ENCODE data around the gene VPS8. TPM values are rescaled to one million over a fixed set of nuclear protein-coding genes. Genes with fewer than 3 reads are reported as not detected.
"Not testable (repeated sequence)": the region's sequence is repeated elsewhere in the genome, so short reads cannot be mapped to it uniquely, and the experiment has no call there.

VPS8 gene
- total RNA-seq, 1 experiment from 2014 or later: 72.3 TPM

- CTCF ChIA-PET: no interaction called here
- intact Hi-C loops (cut with micrococcal nuclease; ENCODE audit: unreplicated experiment): no loop called here
- DNase-seq (ENCODE audit: low read depth, low spot score) (no peak), ATAC-seq (no peak)
- H3K9me3 ChIP-seq (ENCODE audit: control insufficient read depth, insufficient read depth, low read depth, low read length): peaks cover 10% of the 10 kb centered on the region; the same call in 1 of the 2 replicates
- H3K4me1 ChIP-seq (ENCODE audit: control insufficient read depth, insufficient read depth, low read length): no peaks in the 10 kb centered on the region
- H3K27me3 ChIP-seq (ENCODE audit: control insufficient read depth, insufficient read depth, low read length): no peaks in the 10 kb centered on the region
- no peak overlapping the region for H3K27ac ChIP-seq (ENCODE audit: low read length)
- H3K4me3 ChIP-seq (ENCODE audit: low read depth in 2 of 2, low read length in 2 of 2): no peak overlapping the region
- H3K36me3 ChIP-seq (ENCODE audit: control insufficient read depth, insufficient read depth, low read length): no peaks in the 10 kb centered on the region
- no TSS peak for BruUV-seq (replicated peaks)
- POLR2A ChIA-PET: no interaction called here
- in situ Hi-C loops (cut with HindIII; ENCODE audit: low pct_unique_long_range_greater_than_20kb, low sequenced_read_pairs): no loop called here
- TF ChIP-seq TCF7L2 (IDR thresholded peaks at IDR 0.05; ENCODE audit: low read depth, low read length) (no peak), CTCF (IDR thresholded peaks at IDR 0.05) (no peak), REST (IDR thresholded peaks at IDR 0.05; ENCODE audit: insufficient read depth in 1 of 2, low read depth in 2 of 2, low read length in 1 of 2) (no peak), POLR2AphosphoS5 (IDR thresholded peaks at IDR 0.05; ENCODE audit: low read depth, low read length) (no peak), SIN3A (IDR thresholded peaks at IDR 0.05; ENCODE audit: borderline replicate concordance, insufficient read depth, low read depth, low read length) (no peak)
These were observed 197.7 kb downstream of the VPS8 start for GRCh38 chr3:185009650-185010049.

- H3K36me3 ChIP-seq (ENCODE audit: control insufficient read depth, insufficient read depth, low read length); H3K4me3 ChIP-seq (ENCODE audit: low read depth in 2 of 2, low read length in 2 of 2); ATAC-seq; POLR2A ChIA-PET; CTCF ChIA-PET; H3K27me3 ChIP-seq (ENCODE audit: control insufficient read depth, insufficient read depth, low read length); DNase-seq (ENCODE audit: low read depth, low spot score); H3K9me3 ChIP-seq (ENCODE audit: control insufficient read depth, insufficient read depth, low read depth, low read length); in situ Hi-C loops (cut with HindIII; ENCODE audit: low pct_unique_long_range_greater_than_20kb, low sequenced_read_pairs); H3K27ac ChIP-seq (ENCODE audit: low read length); H3K4me1 ChIP-seq (ENCODE audit: control insufficient read depth, insufficient read depth, low read length); BruUV-seq (replicated peaks); intact Hi-C loops (cut with micrococcal nuclease; ENCODE audit: unreplicated experiment): not testable (repeated sequence)
These were observed 205.6 kb downstream of the VPS8 start for GRCh38 chr3:185017584-185017983.

- in situ Hi-C loops (cut with HindIII; ENCODE audit: low pct_unique_long_range_greater_than_20kb, low sequenced_read_pairs); H3K36me3 ChIP-seq (ENCODE audit: control insufficient read depth, insufficient read depth, low read length); H3K9me3 ChIP-seq (ENCODE audit: control insufficient read depth, insufficient read depth, low read depth, low read length); DNase-seq (ENCODE audit: low read depth, low spot score); CTCF ChIA-PET; BruUV-seq (replicated peaks); H3K27ac ChIP-seq (ENCODE audit: low read length); H3K27me3 ChIP-seq (ENCODE audit: control insufficient read depth, insufficient read depth, low read length); H3K4me3 ChIP-seq (ENCODE audit: low read depth in 2 of 2, low read length in 2 of 2); intact Hi-C loops (cut with micrococcal nuclease; ENCODE audit: unreplicated experiment); ATAC-seq; H3K4me1 ChIP-seq (ENCODE audit: control insufficient read depth, insufficient read depth, low read length); POLR2A ChIA-PET: not testable (repeated sequence)
These were observed 206.0 kb downstream of the VPS8 start for GRCh38 chr3:185017996-185018395.

Measured in Panc1 (cell line).